OCI-LY3 (cell line): ENCODE measurements around the gene ACSF2.

Source experiments
- EZH2phosphoT487 ChIP-seq: fragments of 200-600 bp; shearing (Covaris generic); IDR thresholded peaks from 2 replicates; pipeline ENCODE4 v1.6.1; 2018; ENCODE audit warnings: antibody characterized with exemption, mixed run types, low read depth
- TF ChIP-seq, protein P1 (sequence below): fragments of 200-600, 300-600 bp; sonication (generic); IDR thresholded peaks from 2 replicates; pipeline ENCODE4 v1.5.1; 2014; ENCODE audit warnings: antibody characterized with exemption, low read length, low read depth

DNA sequence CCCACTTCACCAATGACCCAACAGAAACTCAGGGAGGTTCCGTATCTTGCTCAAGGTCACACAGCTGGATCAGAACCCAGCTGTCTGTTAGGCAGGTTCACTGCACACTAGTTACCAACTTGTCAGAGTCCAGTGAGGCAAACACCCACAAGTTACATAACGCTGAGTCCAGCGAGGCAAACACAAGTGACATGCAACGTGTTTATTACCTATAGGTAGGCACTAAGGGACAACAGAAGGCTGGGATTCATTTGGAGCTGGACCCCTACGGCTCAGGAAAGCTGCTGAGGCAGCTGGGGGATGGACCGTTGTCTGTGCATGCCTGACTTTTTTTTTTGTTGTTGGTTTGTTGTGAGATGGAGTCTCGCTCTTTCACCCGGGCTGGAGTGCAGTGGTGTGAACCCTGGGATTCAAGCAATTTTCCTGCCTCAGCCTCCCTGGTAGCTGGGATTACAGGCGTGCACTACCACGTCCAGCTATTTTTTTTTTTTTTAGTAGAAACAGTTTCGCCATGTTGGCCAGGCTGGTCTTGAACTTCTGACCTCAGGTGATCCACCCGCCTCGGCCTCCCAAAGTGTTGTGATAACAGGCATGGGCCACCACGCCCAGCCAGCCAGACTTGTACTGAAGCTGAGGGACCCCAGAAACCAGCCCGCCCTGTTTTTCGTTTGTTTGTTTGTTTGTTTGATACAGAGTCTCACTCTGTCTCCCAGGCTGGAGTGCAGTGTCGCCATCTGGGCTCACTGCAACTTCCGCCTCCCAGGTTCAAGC, 50.7 kb downstream of the ACSF2 start:
- TF ChIP-seq EZH2phosphoT487, result no peak
- TF ChIP-seq, protein P1, sequence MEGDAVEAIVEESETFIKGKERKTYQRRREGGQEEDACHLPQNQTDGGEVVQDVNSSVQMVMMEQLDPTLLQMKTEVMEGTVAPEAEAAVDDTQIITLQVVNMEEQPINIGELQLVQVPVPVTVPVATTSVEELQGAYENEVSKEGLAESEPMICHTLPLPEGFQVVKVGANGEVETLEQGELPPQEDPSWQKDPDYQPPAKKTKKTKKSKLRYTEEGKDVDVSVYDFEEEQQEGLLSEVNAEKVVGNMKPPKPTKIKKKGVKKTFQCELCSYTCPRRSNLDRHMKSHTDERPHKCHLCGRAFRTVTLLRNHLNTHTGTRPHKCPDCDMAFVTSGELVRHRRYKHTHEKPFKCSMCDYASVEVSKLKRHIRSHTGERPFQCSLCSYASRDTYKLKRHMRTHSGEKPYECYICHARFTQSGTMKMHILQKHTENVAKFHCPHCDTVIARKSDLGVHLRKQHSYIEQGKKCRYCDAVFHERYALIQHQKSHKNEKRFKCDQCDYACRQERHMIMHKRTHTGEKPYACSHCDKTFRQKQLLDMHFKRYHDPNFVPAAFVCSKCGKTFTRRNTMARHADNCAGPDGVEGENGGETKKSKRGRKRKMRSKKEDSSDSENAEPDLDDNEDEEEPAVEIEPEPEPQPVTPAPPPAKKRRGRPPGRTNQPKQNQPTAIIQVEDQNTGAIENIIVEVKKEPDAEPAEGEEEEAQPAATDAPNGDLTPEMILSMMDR, result no peak
